ENCODE data around the gene PATE1.
"Not testable (repeated sequence)": the region's sequence is repeated elsewhere in the genome, so short reads cannot be mapped to it uniquely, and the experiment has no call there.

PATE1 gene, protein sequence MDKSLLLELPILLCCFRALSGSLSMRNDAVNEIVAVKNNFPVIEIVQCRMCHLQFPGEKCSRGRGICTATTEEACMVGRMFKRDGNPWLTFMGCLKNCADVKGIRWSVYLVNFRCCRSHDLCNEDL

DNA sequence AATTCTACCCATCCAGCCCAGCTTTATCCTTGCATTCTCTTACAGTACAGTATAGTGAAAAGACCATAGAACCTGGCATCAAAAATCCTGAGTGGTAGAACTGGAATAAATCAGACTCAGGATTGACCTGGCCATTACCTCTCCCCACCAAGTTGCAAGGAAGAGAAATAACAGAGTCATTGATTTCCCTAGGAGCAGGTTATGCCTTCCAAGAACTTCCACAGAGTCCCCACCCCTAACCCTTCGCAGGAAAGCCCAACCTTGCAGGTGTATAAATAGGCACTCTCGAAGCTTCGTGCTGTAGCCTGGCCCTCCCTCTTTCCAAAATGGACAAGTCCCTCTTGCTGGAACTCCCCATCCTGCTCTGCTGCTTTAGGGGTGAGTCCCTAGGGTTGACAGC is at the start of gene PATE1:
Gene PATE1, plus strand, starts transcription at position 301 of the 400 bp plus-strand sequence. Its CDS starts 26 bp downstream, at position 327.
- Mint-ChIP-seq H3K9me3 (no peaks in the 10 kb centered on the region), H3K27me3 (peaks cover 6% of the 10 kb centered on the region), H3K4me1 (no peaks in the 10 kb centered on the region), H3K4me3 (no peak within 1 kb of the TSS), H3K27ac (no peak within 1 kb of the TSS)
- DNase-seq (no peak), ATAC-seq (no peak)

DNA sequence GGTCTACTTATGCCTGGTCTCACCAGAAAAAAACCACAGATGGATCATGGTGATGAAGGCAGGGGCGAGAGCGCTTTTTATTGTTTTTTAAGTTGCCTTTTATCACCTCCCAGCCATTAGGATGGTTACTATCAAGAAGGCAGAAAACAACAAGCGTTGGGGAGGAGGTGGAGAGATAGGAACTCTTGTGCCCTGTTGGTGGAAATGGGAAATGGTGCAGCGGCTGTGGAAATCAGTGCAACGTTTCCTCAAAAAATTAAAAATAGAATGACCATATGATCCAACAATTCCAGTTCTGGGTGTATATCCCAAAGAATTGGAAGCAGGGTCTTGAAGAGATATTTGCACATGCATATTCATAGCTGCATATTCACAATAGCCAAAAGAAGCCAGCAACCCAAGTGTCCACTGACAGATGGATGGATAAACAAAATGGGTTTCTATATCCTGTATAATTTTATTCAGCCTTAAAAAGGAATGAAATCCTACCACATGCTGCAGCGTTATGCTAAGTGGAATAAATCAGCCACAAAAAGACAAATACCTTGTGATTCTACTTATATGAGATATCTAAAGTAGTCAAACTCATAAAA is 45.0 kb upstream of the PATE1 start:
- Mint-ChIP-seq H3K4me1 (no peaks in the 10 kb centered on the region), H3K27me3 (peaks cover 22% of the 10 kb centered on the region), H3K4me3 (no peak overlapping the region), H3K27ac (no peak overlapping the region), H3K9me3 (no peaks in the 10 kb centered on the region)
- DNase-seq = no peak
- ATAC-seq = no peak

DNA sequence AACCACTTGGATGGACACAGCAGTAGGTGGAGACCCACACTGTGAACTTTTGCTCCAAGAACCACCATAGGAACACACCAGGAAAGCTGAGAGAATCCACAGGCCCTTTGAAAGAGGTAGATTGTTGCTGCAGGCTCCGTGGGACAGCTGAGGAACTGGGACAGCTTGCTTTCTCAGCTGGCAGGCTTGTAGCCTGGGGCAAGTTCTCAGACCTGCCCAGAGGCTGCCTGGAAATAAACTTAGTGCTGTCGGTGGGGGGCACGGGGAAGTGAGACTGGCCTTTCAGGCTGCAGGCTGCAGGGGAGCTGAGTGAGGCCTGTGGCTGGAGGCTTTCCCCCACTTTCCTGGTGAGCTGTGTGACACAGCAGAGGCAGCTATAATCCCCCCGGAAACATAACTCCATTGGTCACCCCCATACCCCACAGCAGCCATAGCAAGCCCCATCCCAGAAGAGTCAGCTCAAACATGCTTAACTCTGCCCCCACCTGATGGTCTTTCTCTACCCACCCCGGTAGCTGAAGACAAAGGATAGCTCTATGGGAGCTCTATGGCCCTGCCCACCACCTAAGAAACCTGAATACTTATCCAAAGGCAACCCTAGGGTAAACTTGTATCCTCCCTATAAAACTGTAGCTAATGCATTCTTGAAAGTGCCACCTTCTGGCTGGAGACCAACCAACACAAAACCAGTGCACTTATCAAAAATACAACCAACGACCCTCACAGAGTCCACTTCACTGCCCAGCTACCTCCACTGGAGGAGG is 44.0 kb upstream of the PATE1 start:
- H3K4me1 Mint-ChIP-seq = no peaks in the 10 kb centered on the region
- ATAC-seq (no peak), DNase-seq (no peak)
- no peak overlapping the region for H3K4me3 Mint-ChIP-seq
- no peak overlapping the region for H3K27ac Mint-ChIP-seq
- H3K9me3 Mint-ChIP-seq = no peaks in the 10 kb centered on the region
- peaks cover 26% of the 10 kb centered on the region for H3K27me3 Mint-ChIP-seq

DNA sequence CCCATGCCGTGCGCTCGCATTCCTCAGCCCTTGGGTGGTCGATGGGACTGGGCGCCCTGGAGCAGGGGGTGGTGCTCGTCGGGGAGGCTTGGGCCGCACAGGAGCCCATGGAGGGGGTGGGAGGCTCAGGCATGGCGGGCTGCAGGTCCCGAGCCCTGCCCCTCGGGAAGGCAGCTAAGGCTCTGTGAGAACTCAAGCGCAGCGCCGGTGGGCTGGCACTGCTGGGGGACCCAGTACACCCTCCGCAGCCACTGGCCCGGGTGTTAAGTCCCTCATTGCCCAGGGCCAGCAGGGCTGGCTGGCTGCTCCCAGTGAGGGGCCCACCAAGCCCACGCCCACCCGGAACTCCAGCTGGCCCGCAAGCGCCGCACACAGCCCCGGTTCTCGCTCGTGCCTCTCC is 41.4 kb upstream of the PATE1 start:
- DNase-seq, H3K4me3 Mint-ChIP-seq, H3K4me1 Mint-ChIP-seq, H3K27ac Mint-ChIP-seq, ATAC-seq, H3K9me3 Mint-ChIP-seq: not testable (repeated sequence)
- H3K27me3 Mint-ChIP-seq = peaks cover 38% of the 10 kb centered on the region

DNA sequence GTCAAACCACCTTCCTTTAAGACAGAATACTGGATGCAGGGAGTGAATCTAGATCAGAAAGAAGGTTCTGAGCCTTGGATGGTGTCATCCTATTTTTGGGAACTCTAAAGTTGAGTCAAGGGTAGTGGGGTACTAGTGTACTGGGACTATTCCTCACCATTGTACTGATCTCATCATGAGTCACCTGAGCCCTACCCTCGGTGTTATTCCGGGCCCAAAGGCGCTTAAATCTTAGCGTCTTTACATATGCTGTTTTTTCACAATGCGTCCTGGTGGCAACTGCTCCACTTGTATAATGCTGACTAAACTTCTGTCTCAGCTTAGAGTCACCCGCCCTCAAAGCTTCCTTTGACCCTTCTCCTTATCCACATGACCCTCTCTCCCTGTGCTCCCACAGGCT is 25.3 kb upstream of the PATE1 start:
- Mint-ChIP-seq H3K9me3 (no peaks in the 10 kb centered on the region), H3K4me1 (no peaks in the 10 kb centered on the region), H3K27ac (no peak overlapping the region), H3K27me3 (peaks cover 33% of the 10 kb centered on the region), H3K4me3 (no peak overlapping the region)
- ATAC-seq = no peak
- DNase-seq = no peak

DNA sequence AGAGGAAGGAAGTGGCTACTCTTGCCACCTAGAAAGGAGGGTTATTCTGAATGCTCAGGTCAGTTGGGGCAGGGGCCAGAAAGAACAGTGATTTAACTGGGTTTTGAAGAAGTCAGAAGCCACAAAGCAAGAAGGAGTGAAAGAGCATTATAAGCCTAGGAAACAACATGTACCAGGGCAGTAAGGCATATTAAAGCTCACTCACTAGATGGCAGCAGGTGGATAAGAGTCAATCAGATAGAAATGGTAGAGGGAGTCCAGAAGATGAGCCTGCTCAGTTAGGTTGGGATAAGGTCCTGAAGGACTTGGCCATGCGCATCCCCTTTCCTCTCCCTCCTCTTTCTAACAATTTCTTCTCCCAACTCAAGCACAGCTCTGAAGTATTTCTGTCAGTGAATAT is 22.0 kb upstream of the PATE1 start:
- Mint-ChIP-seq H3K9me3 (no peaks in the 10 kb centered on the region), H3K4me1 (no peaks in the 10 kb centered on the region), H3K27ac (no peak overlapping the region), H3K27me3 (peaks cover 31% of the 10 kb centered on the region), H3K4me3 (no peak overlapping the region)
- no peak for ATAC-seq
- no peak for DNase-seq

DNA sequence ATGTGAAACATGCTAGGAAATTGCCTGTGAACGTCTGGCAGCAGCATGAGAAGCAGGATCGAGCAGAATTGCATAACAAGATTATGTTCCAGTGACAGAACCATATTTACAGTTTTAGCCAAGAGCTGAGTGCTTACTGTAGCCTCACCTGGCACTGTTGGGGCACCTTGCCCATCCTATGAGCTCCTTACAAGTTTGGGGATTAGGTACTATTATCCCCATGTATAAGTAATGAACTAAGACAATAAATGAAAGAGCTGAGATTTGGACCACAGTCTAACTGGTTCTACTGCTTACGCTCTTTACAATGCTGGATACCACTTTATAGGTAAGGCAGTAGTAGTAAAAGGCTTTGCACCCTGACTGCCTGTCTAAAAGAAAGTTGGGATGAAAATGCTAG is 17.1 kb upstream of the PATE1 start:
- H3K4me3 Mint-ChIP-seq = no peak overlapping the region
- no peaks in the 10 kb centered on the region for H3K4me1 Mint-ChIP-seq
- no peaks in the 10 kb centered on the region for H3K9me3 Mint-ChIP-seq
- DNase-seq = no peak
- no peak overlapping the region for H3K27ac Mint-ChIP-seq
- H3K27me3 Mint-ChIP-seq = peaks cover 13% of the 10 kb centered on the region
- no peak for ATAC-seq

DNA sequence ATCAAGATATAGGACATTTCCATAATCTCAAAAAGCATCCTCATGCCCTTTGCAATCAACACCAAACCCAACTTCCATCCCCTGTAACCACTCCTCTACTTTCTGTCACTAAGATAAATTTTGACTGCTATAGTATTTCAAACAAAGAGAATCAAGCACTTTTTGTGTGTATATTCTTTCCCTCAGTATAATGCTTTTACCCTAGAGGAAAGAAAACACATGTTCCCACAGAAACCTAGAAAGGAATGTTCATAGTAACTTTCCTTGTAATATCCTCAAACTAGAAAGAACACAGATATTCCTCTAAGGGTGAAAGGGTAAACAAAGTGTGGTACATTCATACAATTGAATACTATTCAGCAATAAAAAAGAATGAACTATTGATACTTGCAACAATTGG is 5.5 kb upstream of the PATE1 start:
- no peak for DNase-seq
- ATAC-seq = no peak
- H3K4me1 Mint-ChIP-seq = no peaks in the 10 kb centered on the region

DNA sequence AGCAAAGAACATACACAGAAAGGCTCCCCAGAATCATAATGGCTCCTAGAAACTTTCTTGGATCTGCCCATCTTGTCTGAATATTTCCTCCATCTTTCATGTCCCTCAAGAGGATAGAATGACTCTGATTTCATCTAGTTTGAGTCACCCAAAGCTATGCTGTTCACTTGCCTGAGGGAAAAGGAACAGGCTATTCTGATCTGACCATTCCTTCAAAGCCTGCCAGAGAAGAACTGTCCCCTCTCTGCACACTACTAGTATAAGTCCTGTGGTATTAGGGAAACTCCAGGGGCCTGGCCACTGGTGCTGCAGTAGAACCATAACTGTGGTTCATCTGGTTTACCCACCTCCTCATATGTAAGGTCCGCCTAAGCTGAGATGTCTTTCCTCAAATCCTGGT is 2.4 kb upstream of the PATE1 start:
- DNase-seq (no peak), ATAC-seq (no peak)
- H3K27ac Mint-ChIP-seq = no peak overlapping the region
- H3K4me1 Mint-ChIP-seq = no peaks in the 10 kb centered on the region
- H3K9me3 Mint-ChIP-seq = peaks cover 0 to 5% of the 10 kb centered on the region in 2 donors
- no peak overlapping the region for H3K4me3 Mint-ChIP-seq
- no peaks in the 10 kb centered on the region for H3K27me3 Mint-ChIP-seq

More for the DNA sequence above, 5.5 kb upstream of the PATE1 start:
- peaks cover 5 to 9% of the 10 kb centered on the region in 2 donors for H3K9me3 Mint-ChIP-seq
- H3K27ac Mint-ChIP-seq = no peak overlapping the region
- H3K27me3 Mint-ChIP-seq = no peaks in the 10 kb centered on the region
- no peak overlapping the region for H3K4me3 Mint-ChIP-seq

DNA sequence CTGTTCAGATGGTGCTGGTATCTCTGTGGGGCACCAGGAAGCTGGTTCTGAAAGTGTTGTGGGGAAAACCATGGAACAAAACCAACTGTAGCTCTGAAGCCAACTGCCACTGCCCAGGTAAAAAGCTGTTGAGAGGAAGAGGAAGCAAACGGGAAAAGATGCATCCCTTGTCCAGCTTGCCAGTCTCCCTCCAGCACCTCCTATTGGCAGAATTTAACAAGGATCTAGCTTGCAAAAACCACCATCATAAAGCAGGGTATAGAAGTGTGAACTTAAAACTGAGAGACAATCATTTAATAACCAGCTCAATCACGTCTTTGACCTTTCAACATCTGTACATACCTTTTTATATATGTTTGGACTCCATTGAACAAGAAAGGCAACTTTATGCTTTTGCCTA is 4.5 kb downstream of the PATE1 start:
- DNase-seq = no peak
- no peak for ATAC-seq
- H3K4me3 Mint-ChIP-seq = no peak overlapping the region
- H3K27me3 Mint-ChIP-seq = peaks cover 6% of the 10 kb centered on the region
- H3K4me1 Mint-ChIP-seq = no peaks in the 10 kb centered on the region
- no peak overlapping the region for H3K27ac Mint-ChIP-seq
- no peaks in the 10 kb centered on the region for H3K9me3 Mint-ChIP-seq

DNA sequence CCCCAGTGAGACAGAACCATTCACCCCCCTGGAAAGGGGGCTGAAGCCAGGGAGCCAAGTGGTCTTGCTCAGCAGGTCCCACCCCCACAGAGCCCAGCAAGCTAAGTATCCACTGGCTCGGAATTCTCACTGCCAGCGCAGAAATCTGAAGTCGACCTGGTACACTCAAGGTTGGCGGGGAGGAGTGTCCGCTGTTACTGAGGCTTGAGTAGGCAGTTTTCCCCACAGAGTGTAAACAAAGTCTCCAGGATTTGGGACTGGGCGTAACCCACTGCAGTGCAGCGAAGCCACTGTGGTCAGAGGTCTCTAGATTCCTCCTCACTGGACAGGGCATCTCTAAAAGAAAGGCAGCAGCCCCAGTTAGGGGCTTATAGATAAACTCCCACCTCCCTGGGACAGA is 10.0 kb downstream of the PATE1 start:
- H3K4me3 Mint-ChIP-seq = no peak overlapping the region
- no peak overlapping the region for H3K27ac Mint-ChIP-seq
- peaks cover 4 to 25% of the 10 kb centered on the region in 2 donors for H3K9me3 Mint-ChIP-seq
- H3K4me1 Mint-ChIP-seq = no peaks in the 10 kb centered on the region
- no peak for DNase-seq
- H3K27me3 Mint-ChIP-seq = no peaks in the 10 kb centered on the region
- ATAC-seq = no peak

DNA sequence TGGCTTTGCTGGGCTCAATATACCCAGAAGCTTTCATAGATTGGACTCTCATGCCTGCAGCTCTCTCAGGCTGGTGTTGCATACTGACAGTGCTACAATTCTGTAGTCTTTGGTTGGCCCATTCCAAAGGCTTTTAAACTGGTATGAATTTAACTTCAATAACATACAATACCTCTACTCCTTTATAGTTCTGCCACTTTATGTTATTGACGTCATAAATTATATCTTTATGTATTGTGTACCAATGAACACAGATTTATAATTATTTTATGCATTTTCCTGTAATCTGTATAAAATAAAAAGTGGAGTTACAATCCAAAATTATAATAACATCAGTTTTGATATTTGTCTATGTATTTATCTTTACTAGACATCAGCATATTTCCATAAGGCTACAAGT is 16.4 kb downstream of the PATE1 start:
- Mint-ChIP-seq H3K4me1 (peaks cover 18% of the 10 kb centered on the region), H3K27ac (no peak overlapping the region), H3K9me3 (peaks cover 4 to 18% of the 10 kb centered on the region in 2 donors), H3K4me3 (no peak overlapping the region), H3K27me3 (peaks cover 8% of the 10 kb centered on the region)
- DNase-seq (no peak), ATAC-seq (no peak)

DNA sequence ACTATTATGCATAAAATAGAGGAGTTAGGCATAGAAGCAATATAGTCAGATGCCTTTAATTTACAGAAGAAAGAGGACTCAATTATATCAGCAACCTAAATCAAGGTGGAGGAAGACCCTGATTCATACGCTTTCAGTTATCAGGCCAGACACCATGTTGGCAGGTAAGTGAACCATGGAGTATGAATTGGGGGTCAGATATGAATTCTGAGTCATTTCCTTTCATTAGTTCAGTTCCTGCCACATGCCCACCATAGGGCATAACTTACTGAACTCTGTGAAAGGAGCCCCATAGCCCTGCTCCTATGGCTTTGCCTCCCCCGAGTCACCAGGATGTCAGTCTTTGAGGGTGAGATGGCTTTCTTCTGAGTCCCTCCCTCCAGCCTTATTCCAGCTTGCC is 17.4 kb downstream of the PATE1 start:
- H3K4me1 Mint-ChIP-seq = peaks cover 28% of the 10 kb centered on the region
- ATAC-seq (no peak), DNase-seq (no peak)
- peaks cover 0 to 8% of the 10 kb centered on the region in 2 donors for H3K9me3 Mint-ChIP-seq
- no peak overlapping the region for H3K27ac Mint-ChIP-seq
- no peak overlapping the region for H3K4me3 Mint-ChIP-seq
- H3K27me3 Mint-ChIP-seq = peaks cover 8% of the 10 kb centered on the region

DNA sequence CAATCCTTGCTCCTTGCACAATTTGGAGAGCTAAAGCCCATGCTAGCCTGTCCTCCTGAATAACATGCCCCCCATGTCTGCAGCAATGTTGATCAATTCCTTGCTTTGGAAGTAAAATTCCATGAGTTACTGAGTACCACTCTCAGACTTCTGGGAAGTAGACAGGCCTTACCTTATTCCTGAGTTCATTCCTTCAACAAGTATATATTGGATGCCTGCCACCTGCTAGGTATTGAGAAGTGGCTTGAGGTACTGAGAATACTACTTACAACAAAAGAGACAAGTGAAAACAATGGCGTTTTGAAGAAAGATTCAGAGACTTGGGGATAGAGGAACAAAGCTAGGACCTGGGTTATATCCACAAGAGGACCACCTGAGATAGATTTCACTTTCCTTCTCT is 20.2 kb downstream of the PATE1 start:
- Mint-ChIP-seq H3K27me3 (peaks cover 12% of the 10 kb centered on the region), H3K27ac (no peak overlapping the region), H3K4me3 (no peak overlapping the region), H3K4me1 (peaks cover 45% of the 10 kb centered on the region), H3K9me3 (no peaks in the 10 kb centered on the region)
- ATAC-seq (no peak), DNase-seq (no peak)

DNA sequence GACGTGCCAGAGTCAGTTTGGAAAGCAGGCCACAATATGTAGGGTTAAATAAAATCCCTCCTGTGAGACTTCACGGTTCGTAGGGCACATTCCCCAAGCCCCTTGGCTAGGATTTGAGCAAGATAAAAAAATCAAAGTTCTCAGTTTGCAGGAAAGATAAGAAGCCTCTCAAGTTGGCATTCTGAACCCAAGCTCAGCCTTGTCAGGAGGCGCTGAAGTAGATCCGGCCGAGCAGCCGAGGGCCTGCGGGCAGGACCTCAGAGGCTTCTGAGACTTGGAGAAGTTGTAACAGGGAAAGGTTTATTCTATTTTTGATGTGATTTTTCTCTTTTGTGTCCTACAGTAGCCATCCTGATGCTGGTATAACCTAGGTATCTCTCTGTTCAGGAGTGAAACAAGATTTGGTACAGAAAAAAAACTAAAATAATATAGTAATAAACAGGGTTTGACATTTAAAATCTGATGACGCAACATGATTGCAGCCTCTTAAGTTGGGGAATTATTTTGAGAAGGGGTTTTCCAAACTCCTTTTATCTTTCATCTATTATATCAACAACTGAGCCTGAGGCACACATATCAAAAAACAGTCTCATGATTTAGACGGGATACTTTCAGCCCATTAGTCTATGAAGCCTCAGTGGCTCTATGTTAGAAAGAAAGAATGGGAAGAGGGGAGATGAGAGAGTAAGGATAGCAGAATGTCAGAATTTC is 22.4 kb downstream of the PATE1 start:
- H3K27me3 Mint-ChIP-seq = peaks cover 12% of the 10 kb centered on the region
- peak overlapping the region in 1 of 2 donors; percentile 27 for H3K4me3 Mint-ChIP-seq
- ATAC-seq (no peak), DNase-seq (peak in 1 of 2 donors; percentile 8)
- peaks cover 45% of the 10 kb centered on the region for H3K4me1 Mint-ChIP-seq
- no peaks in the 10 kb centered on the region for H3K9me3 Mint-ChIP-seq
- peak overlapping the region in 1 of 2 donors; percentile 14 for H3K27ac Mint-ChIP-seq

DNA sequence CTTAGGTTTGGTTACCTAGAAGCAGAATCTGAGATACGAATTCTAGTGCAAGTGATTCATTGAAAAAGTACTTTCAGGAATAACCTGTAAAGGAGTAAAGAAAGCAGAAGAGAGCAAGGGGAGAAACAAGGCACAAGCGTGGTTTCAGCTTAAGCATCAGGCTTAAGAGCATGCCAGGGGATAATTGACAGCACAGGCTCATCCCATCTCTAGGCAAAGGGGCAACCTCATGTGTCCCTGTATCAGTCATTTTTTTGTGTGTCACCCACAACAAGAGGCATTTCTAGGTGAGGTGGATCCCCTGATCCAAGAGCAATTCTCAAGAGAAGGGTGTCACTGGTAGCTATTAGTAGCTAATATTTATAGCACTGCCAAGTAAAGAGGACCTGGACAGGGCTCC is 24.5 kb downstream of the PATE1 start:
- peaks cover 36% of the 10 kb centered on the region for H3K4me1 Mint-ChIP-seq
- no peaks in the 10 kb centered on the region for H3K9me3 Mint-ChIP-seq
- no peak overlapping the region for H3K27ac Mint-ChIP-seq
- H3K4me3 Mint-ChIP-seq = no peak overlapping the region
- H3K27me3 Mint-ChIP-seq = peaks cover 5% of the 10 kb centered on the region
- ATAC-seq = no peak
- no peak for DNase-seq

Data from stimulated activated naive CD8-positive, alpha-beta T cell treated with anti-CD3 and anti-CD28 coated beads, Interleukin-15, amount 100 ng/mL, for 72 hours (primary cell).